Cerebellar cortex (tissue), 1 donor: ENCODE measurements around the gene UNC93B1.
"Not testable (repeated sequence)": the region's sequence is repeated elsewhere in the genome, so short reads cannot be mapped to it uniquely, and the experiment has no call there.

Experiments used
- DNase-seq: peaks from one replicate; pipeline ENCODE4 v3.0.0-alpha.2; 2015; ENCODE audit warnings: low spot score

UNC93B1 gene

DNA sequence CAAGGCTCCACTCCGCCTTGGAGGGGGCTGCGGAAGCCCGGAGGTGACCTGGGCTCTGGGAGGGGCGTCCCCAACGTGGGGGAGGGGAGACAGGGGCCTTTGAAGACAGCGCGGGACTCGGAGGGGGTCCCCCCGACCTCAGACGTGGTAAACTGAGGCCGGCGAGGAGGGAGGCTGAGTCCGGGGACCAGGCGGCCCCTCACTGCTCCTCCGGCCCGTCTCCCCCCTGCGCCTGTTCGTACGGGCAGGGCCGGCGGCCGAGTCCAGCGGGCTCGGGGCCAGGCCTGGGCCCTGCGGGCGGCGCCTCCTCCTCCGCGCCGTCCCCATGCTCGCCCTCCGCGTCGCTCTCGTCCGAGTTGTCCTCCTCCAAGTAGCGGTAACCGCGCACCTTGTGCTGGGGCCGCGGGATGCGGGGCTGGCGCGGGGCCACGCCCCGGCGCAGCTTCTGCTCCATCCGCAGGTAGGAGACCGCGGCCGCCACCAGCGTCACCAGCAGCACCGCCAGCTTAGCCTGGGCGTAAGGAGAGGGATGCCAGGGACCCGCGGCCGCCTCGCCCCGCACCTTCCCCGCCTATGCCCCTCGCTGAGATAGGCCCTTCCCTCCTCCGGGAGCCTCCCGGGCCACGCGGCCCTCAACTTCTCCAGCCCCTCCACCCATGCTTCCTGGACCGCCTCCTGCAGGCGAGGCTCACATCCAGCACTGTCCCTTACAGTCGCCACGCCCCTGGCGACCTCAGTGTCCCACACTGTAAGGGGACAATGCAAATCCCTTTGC is 12.4 kb downstream of the UNC93B1 start:
- not testable (repeated sequence) for DNase-seq

DNA sequence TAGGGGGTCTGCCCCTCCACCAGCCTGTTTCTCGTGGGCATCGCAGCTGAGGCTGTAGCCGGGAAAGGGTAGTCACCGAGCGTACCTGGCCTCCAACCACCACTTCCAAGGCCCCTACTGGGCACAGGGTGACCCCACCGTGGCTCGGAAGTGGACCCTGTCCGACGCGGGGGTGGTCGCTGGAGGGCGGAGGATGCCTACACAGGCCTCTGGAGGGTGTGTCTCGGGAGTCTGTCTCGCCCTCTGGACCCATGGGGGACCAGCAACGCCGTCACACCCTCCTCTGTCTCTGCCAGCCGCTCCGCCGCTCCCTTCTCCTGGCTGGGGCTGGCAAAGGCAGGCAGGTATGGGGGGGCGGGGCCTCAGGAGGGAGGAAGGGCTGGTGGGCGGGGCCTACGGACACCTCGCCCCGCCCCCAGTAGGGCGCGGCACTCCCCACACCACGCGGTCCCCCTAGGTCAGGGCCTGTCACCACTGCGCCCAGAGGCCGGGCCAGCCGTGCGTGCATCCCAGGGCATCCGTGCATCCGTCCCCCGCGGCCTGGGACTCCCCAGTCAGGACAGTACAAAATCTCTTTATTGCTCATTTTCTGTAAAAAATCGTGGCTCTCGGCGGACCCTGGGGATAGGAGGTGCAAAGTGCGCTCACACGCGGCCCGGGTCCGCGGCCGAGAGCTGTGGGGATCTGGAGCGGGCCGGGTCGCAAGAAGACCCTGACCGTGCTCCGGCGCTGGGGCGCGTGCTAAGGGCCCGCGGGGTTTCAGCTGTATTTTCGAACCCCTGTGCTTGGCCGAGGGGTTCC is 13.2 kb downstream of the UNC93B1 start:
- DNase-seq: not testable (repeated sequence)

GRCh38 chr11:67985302-67985701 is 18.6 kb downstream of the UNC93B1 start:
- not testable (repeated sequence) for DNase-seq

DNA sequence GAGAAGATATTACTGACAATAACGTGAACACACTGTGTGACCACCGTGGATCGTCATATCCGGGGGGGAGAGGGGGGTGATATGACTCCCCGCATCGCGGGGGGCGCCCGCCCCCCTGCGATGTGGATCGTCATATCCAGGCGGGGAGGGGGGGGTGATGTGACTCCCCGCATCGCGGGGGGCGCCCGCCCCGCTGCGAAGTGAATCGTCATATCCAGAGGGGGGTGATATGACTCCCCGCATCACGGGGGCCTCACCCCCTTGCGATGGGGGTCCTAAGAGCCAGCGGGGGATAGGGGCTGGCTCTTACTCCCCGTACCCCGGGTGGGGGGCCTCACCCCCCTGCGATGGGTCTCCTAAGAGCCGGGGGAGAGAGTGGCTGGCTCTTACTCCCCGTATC is 19.9 kb downstream of the UNC93B1 start:
- no peak for DNase-seq

DNA sequence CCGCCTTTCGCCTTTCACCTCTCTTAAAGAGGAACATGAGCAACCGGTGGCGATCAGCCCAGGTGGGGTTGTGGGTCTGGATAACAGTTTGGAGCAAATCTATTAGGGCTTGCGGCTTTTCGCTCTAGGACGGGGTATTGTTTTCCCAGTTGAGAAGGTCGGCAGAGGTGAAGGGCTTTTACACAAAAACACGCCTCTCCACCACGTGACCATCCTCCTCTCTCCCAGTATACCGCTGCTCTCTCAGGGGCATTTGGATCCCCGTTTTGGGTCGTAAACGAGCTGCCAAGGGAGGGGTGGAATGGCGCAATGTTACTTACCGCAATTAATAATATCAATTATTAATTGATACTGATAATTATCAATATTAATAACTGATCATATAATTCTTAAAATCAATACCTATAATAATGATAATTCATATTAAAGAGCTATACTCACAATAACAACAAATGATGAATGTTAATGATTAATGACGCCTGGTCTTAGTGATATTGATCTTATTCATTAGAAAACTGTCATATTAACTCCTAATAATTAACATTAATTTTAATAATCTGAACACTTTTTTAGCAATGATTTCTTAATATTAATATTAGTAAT is 21.5 kb downstream of the UNC93B1 start:
- not testable (repeated sequence) for DNase-seq

DNA sequence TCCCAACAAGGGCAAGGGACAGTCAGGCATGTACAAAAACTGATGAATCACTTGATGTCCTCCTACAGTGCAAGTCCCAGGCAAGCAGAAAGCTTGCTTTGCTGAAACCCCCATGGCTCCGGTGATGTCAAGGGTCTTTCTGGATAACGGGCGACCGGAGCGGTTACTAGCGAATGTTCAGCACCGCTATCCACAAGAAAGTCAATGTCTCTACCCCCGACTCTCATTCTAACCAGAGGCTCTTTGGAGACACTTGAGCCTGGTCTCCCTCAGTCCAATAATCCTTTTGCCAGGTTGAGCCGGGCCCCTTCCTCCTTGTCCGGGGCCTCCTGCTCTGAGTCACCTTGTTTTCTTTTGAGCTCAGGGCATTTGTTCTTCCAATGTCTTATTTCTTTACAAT is 22.7 kb downstream of the UNC93B1 start:
- not testable (repeated sequence) for DNase-seq

- not testable (repeated sequence) for DNase-seq
Measured at GRCh38 chr11:67978766-67979418, 25.0 kb downstream of the UNC93B1 start.

GRCh38 chr11:67974746-67975145 is 29.2 kb downstream of the UNC93B1 start:
- not testable (repeated sequence) for DNase-seq

GRCh38 chr11:67965830-67966348 is 38.0 kb downstream of the UNC93B1 start:
- not testable (repeated sequence) for DNase-seq

- not testable (repeated sequence) for DNase-seq
Measured at GRCh38 chr11:67964746-67965145, 39.2 kb downstream of the UNC93B1 start.

DNA sequence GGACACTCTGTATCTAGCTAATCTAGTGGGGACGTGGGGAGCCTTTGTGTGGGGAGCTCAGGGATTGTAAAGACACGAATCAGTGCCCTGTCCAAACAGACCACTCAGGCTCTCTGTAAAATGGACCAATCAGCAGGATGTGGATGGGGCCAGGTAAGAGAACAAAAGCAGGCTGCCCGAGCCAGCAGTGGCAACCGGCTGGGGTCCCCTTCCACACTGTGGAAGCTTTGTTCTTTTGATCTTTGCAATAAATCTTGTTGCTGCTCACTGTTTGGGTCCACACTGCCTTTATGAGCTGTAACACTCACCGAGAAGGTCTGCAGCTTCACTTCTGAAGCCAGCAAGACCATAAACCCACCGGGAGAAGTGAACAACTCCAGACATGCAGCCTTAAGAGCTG is 40.0 kb downstream of the UNC93B1 start:
- not testable (repeated sequence) for DNase-seq

GRCh38 chr11:67963217-67963616 is 40.7 kb downstream of the UNC93B1 start:
- DNase-seq: not testable (repeated sequence)

DNA sequence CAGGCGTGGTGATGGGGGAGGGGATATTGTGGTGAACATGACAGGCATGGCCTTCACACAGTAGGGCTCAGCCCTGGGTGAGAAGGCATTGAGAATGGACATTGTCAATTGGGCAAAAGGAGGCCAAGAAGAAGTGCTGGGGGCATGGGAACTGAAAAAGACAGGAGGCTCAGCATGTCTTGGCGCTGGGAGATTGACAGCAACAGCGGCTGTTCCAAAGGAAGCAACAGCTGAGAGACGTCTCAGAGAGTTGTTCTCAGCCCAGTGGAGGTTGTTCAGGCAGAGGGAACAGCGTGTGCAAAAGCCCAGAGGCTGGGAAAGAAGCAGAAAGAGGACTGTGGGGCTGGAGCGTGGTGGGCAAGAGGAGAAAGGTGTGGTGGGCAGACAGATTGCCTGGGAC is 47.7 kb downstream of the UNC93B1 start:
- DNase-seq: not testable (repeated sequence)

- peak; percentile 48 for DNase-seq
Measured at GRCh38 chr11:67955461-67956007, 48.4 kb downstream of the UNC93B1 start.

- not testable (repeated sequence) for DNase-seq
Measured at GRCh38 chr11:67954971-67955370, 48.9 kb downstream of the UNC93B1 start.

GRCh38 chr11:67954251-67954650 is 49.6 kb downstream of the UNC93B1 start:
- not testable (repeated sequence) for DNase-seq

GRCh38 chr11:67950705-67951104 is 53.2 kb downstream of the UNC93B1 start:
- DNase-seq: not testable (repeated sequence)

DNA sequence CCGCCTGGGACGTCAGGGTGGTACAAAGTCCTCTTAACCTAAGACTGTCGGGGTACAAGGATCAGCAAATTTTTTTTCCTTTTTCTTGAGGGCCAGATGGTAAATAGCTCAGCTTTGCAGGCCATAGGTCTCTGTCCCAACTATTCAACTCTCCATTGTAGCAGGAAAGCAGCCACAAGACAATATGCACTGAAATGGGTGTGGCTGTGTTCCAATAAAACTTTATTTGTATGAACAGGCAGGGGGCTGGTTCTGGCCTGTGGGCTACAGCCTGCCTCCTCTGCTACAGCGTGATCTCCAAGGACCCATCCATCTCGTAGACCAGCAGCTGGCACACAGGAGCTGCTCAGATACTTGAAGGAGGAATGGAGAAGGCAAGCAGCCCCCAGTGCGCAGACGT is 56.1 kb downstream of the UNC93B1 start:
- DNase-seq: not testable (repeated sequence)

- not testable (repeated sequence) for DNase-seq
Measured at GRCh38 chr11:67946403-67946802, 57.5 kb downstream of the UNC93B1 start.

DNA sequence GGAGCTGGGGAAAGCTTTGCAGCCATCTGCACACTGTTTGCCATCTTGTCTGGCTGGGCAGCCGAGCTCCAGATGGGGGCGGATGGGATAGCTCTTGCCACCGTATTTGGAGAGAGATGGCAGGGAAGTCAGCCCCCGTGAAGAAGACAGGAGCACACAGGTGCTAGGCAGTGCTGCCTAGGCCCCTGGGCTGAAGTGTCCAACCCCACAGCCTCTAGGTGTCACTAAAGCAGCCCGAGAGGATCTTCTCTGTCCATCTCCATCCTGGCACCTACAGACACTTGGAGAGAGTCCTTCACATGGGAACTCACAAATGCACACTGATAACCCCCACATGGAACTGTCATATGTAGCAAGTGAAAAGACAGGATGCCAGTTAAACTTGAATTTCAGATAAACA is 60.5 kb downstream of the UNC93B1 start:
- DNase-seq: not testable (repeated sequence)
